Mammary epithelial cell (primary cell): ENCODE data around the gene EOMES.

Source experiments
- CTCF ChIP-seq, 2 donors: IDR thresholded peaks in 1 of 2; conservative IDR thresholded peaks in 1 of 2; 2 replicates each; pipeline ENCODE4 v1.5.1; 2011 to 2012; ENCODE audit warnings: inconsistent platforms in 2 of 2, low read length in 2 of 2, mild to moderate bottlenecking in 2 of 2, control low read depth in 1 of 2, low read depth in 1 of 2; ENCODE audit not compliant: insufficient read depth in 1 of 2; ENCODE audit errors: extremely low read depth in 1 of 2
- EZH2 ChIP-seq: IDR thresholded peaks from 2 replicates; pipeline ENCODE4 v1.6.1; 2012; ENCODE audit warnings: low read length, inconsistent platforms, borderline replicate concordance

GRCh38 chr3:27723456-27723814, 1.3 kb upstream of the EOMES start:
- no peak for TF ChIP-seq CTCF (conservative IDR thresholded peaks at IDR 0.05 in 1 of 2, IDR thresholded peaks at IDR 0.05 in 1 of 2; ENCODE audit: extremely low read depth in 1 of 2, insufficient read depth in 1 of 2, low read depth in 1 of 2, low read length in 2 of 2)
- TF ChIP-seq EZH2: no peak
